B cell (primary cell): ENCODE data around the gene VTI1A.

Source experiments
- EZH2 ChIP-seq: IDR thresholded peaks from 2 replicates; pipeline ENCODE4 v1.6.1; 2012; ENCODE audit warnings: borderline replicate concordance, low read depth, mild to moderate bottlenecking, moderate library complexity, low read length; ENCODE audit not compliant: insufficient read depth, poor library complexity, severe bottlenecking
- TF ChIP-seq, protein P1 (sequence below): fragments of 200-600 bp; IDR thresholded peaks from one replicate; pipeline ENCODE4 v1.8.0; 2022; ENCODE audit warnings: antibody characterized with exemption, mild to moderate bottlenecking

DNA sequence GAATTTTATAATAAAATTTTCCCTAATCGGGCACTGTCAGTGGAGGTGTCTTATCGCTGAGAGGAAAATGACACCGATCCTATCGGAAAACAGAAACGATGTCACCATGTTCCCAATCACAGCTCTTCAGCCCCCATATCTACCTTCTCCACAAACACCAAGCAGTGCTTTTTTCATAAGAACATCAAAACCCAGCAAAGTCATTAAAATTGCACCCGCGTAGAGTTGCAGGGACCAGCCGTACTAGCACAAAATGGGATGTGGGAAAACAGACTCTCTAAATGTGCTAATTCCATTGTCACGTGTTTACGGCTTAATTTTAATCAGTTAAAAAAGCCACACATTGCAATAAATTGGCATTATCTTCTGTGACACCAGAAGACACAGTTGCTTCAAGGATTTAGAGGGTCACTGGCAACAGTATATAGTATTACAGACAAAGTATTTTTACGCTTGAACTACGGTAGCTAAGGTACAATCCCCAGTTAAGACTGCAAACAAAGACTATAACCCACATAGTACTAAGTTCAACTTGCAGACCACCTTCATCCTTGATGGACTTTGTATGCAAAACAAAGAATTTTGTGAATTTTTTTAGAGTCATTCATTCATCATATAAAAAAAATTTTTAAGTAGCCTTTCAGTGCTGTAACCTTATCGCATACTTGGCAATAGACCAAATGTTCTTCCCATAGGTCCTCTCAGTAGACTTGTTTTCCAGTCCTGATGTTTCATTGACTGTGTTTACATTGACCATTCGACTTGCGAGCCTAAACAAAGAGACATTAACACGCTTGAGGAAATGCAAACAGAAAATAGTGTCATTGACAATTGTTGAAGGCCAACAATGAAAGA, 116.0 kb downstream of the VTI1A start:
- TF ChIP-seq EZH2, result no peak
- TF ChIP-seq, protein P1, sequence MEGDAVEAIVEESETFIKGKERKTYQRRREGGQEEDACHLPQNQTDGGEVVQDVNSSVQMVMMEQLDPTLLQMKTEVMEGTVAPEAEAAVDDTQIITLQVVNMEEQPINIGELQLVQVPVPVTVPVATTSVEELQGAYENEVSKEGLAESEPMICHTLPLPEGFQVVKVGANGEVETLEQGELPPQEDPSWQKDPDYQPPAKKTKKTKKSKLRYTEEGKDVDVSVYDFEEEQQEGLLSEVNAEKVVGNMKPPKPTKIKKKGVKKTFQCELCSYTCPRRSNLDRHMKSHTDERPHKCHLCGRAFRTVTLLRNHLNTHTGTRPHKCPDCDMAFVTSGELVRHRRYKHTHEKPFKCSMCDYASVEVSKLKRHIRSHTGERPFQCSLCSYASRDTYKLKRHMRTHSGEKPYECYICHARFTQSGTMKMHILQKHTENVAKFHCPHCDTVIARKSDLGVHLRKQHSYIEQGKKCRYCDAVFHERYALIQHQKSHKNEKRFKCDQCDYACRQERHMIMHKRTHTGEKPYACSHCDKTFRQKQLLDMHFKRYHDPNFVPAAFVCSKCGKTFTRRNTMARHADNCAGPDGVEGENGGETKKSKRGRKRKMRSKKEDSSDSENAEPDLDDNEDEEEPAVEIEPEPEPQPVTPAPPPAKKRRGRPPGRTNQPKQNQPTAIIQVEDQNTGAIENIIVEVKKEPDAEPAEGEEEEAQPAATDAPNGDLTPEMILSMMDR, result no peak
